ENCODE data around the gene C6orf120. TPM values are rescaled to one million over a fixed set of nuclear protein-coding genes. Genes with fewer than 3 reads are reported as not detected.
A peak's percentile ranks its signal among the peaks of the same experiment; 100 is the strongest.

Gene C6orf120
- total and polyA plus RNA-seq, 2 of the 13 experiments (the other 11 are each of a cell fraction or from before 2014, with no cell fraction given): 21.7 to 29.9 TPM

DNA sequence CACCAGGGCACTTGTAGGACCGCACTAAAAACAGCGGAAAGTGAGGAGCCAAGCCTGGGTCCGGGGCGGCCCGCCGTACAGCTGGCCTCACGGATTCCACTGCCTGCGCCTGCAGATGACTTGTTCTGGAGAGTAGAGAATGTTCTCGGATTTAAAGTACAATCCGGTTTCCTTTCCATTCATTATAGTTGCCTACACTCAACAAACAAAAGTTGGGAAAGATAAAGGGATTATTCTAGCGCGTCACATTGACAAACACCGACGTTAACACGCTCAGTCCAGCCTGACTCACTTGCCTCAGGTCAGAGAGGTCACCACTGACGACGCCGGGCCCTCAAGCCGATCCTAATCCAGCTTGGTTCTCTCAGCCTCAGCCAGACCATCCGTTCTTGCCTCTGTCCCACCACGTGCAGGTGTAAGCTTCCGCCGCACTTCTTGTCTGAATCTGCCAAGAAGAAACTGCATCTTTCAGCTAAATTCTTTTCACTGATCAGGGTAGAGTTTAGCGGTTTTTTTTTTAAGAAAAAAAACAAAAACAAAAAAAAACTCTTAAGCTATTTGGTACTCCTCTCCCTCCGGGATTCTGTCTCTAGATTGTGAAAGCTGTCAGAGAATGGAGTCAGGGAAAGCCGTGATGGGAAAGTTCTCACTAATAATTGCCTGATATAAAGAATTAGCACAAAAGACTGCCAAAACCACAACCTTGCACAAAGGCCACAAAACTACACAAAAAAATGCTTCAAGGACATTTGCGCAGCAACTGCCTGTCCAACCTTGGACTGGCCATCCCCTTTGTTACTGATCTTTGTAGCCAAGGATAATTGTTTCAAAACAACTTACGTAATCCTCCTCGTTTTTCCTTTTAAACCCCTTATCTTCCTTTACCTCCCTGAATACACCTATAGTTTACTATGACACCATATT, 23.5 kb downstream of the C6orf120 start (continued):
- TF ChIP-seq KLF6 (CRISPR knock-in tag; IDR thresholded peaks at IDR 0.05): peak; percentile 88; the same call in 1 of the 2 replicates
- TF ChIP-seq, protein P1, sequence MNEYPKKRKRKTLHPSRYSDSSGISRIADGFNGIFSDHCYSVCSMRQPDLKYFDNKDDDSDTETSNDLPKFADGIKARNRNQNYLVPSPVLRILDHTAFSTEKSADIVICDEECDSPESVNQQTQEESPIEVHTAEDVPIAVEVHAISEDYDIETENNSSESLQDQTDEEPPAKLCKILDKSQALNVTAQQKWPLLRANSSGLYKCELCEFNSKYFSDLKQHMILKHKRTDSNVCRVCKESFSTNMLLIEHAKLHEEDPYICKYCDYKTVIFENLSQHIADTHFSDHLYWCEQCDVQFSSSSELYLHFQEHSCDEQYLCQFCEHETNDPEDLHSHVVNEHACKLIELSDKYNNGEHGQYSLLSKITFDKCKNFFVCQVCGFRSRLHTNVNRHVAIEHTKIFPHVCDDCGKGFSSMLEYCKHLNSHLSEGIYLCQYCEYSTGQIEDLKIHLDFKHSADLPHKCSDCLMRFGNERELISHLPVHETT (CRISPR knock-in tag; conservative IDR thresholded peaks at IDR 0.05): peak; percentile 75; the same call in 1 of the 2 replicates
- peak; percentile 32 for TF ChIP-seq ZNF230 (CRISPR knock-in tag; IDR thresholded peaks at IDR 0.05)
- no peak for TF ChIP-seq TCF12 (IDR thresholded peaks at IDR 0.05)
- TF ChIP-seq TCF12 (CRISPR knock-in tag; IDR thresholded peaks at IDR 0.05): no peak; the same call in 1 of the 2 replicates
- TF ChIP-seq BRD4 (CRISPR knock-in tag; IDR thresholded peaks at IDR 0.05): no peak
- TF ChIP-seq ZC3H13 (CRISPR knock-in tag; IDR thresholded peaks at IDR 0.05): peak; percentile 73
- 0 out of 2 replicates have a peak, but pooled peaks have one; percentile 55 for TF ChIP-seq CHD2 (IDR thresholded peaks at IDR 0.05; ENCODE audit: low read depth, low read length)
- TF ChIP-seq ZMAT3 (CRISPR knock-in tag; conservative IDR thresholded peaks at IDR 0.05): no peak
- TF ChIP-seq, protein P2, sequence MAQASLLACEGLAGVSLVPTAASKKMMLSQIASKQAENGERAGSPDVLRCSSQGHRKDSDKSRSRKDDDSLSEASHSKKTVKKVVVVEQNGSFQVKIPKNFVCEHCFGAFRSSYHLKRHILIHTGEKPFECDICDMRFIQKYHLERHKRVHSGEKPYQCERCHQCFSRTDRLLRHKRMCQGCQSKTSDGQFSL (CRISPR knock-in tag; IDR thresholded peaks at IDR 0.05): no peak
- 0 out of 2 replicates have a peak, but pooled peaks have one; percentile 47 for TF ChIP-seq ZFP90 (CRISPR knock-in tag; IDR thresholded peaks at IDR 0.05; ENCODE audit: borderline replicate concordance)
- TF ChIP-seq, protein P3, sequence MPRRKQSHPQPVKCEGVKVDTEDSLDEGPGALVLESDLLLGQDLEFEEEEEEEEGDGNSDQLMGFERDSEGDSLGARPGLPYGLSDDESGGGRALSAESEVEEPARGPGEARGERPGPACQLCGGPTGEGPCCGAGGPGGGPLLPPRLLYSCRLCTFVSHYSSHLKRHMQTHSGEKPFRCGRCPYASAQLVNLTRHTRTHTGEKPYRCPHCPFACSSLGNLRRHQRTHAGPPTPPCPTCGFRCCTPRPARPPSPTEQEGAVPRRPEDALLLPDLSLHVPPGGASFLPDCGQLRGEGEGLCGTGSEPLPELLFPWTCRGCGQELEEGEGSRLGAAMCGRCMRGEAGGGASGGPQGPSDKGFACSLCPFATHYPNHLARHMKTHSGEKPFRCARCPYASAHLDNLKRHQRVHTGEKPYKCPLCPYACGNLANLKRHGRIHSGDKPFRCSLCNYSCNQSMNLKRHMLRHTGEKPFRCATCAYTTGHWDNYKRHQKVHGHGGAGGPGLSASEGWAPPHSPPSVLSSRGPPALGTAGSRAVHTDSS (CRISPR knock-in tag; conservative IDR thresholded peaks at IDR 0.05): 0 out of 2 replicates have a peak, but pooled peaks have one; percentile 30
- TF ChIP-seq ZNF670 (CRISPR knock-in tag; IDR thresholded peaks at IDR 0.05; ENCODE audit: borderline replicate concordance): no peak; the same call in 1 of the 2 replicates
- TF ChIP-seq RBFOX2 (IDR thresholded peaks at IDR 0.05; ENCODE audit: low read depth, low read length): no peak
- TF ChIP-seq HDAC2 (CRISPR knock-in tag; IDR thresholded peaks at IDR 0.05): peak; percentile 84
- TF ChIP-seq HNRNPK (IDR thresholded peaks at IDR 0.05; ENCODE audit: low read depth, low read length, poor library complexity, severe bottlenecking): no peak
- TF ChIP-seq, protein P4, sequence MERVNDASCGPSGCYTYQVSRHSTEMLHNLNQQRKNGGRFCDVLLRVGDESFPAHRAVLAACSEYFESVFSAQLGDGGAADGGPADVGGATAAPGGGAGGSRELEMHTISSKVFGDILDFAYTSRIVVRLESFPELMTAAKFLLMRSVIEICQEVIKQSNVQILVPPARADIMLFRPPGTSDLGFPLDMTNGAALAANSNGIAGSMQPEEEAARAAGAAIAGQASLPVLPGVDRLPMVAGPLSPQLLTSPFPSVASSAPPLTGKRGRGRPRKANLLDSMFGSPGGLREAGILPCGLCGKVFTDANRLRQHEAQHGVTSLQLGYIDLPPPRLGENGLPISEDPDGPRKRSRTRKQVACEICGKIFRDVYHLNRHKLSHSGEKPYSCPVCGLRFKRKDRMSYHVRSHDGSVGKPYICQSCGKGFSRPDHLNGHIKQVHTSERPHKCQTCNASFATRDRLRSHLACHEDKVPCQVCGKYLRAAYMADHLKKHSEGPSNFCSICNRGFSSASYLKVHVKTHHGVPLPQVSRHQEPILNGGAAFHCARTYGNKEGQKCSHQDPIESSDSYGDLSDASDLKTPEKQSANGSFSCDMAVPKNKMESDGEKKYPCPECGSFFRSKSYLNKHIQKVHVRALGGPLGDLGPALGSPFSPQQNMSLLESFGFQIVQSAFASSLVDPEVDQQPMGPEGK (CRISPR knock-in tag; IDR thresholded peaks at IDR 0.05): peak; percentile 45; the same call in 1 of the 2 replicates
- TF ChIP-seq, protein P5, sequence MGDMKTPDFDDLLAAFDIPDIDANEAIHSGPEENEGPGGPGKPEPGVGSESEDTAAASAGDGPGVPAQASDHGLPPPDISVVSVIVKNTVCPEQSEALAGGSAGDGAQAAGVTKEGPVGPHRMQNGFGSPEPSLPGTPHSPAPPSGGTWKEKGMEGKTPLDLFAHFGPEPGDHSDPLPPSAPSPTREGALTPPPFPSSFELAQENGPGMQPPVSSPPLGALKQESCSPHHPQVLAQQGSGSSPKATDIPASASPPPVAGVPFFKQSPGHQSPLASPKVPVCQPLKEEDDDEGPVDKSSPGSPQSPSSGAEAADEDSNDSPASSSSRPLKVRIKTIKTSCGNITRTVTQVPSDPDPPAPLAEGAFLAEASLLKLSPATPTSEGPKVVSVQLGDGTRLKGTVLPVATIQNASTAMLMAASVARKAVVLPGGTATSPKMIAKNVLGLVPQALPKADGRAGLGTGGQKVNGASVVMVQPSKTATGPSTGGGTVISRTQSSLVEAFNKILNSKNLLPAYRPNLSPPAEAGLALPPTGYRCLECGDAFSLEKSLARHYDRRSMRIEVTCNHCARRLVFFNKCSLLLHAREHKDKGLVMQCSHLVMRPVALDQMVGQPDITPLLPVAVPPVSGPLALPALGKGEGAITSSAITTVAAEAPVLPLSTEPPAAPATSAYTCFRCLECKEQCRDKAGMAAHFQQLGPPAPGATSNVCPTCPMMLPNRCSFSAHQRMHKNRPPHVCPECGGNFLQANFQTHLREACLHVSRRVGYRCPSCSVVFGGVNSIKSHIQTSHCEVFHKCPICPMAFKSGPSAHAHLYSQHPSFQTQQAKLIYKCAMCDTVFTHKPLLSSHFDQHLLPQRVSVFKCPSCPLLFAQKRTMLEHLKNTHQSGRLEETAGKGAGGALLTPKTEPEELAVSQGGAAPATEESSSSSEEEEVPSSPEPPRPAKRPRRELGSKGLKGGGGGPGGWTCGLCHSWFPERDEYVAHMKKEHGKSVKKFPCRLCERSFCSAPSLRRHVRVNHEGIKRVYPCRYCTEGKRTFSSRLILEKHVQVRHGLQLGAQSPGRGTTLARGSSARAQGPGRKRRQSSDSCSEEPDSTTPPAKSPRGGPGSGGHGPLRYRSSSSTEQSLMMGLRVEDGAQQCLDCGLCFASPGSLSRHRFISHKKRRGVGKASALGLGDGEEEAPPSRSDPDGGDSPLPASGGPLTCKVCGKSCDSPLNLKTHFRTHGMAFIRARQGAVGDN (CRISPR knock-in tag; IDR thresholded peaks at IDR 0.05): peak; percentile 91
- no peak for TF ChIP-seq XRCC5 (optimal IDR thresholded peaks at IDR 0.05; ENCODE audit: low read length)
